ENCODE data around the gene DBNDD2. TPM values are rescaled to one million over a fixed set of nuclear protein-coding genes. Genes with fewer than 3 reads are reported as not detected.

Gene DBNDD2
- polyA plus RNA-seq (2012; ENCODE audit: insufficient read length, low read depth), result 3.4 TPM

- no peak for TF ChIP-seq TAF1 (IDR thresholded peaks at IDR 0.05; ENCODE audit: borderline replicate concordance, insufficient read depth, low read length)
- no peak for TF ChIP-seq SIN3A (IDR thresholded peaks at IDR 0.05; ENCODE audit: borderline replicate concordance, insufficient read depth, low read length)
- no peak for TF ChIP-seq FOXP2 (optimal IDR thresholded peaks at IDR 0.05; ENCODE audit: borderline replicate concordance, extremely low read depth, extremely low read length, insufficient read depth)
- no peak for TF ChIP-seq POLR2AphosphoS5 (IDR thresholded peaks at IDR 0.05; ENCODE audit: low read depth, low read length)
- no peak for TF ChIP-seq REST (IDR thresholded peaks at IDR 0.05; ENCODE audit: insufficient read depth in 1 of 2, low read depth in 2 of 2, low read length in 2 of 2)
Measured at GRCh38 chr20:45407783-45408645, at the start of gene DBNDD2. DBNDD2 (plus strand) TSS chr20:45408289; CDS start chr20:45408468, 179 bp downstream.

GRCh38 chr20:45359069-45359405 is 49.1 kb upstream of the DBNDD2 start:
- TF ChIP-seq SIN3A (IDR thresholded peaks at IDR 0.05; ENCODE audit: borderline replicate concordance, insufficient read depth, low read length) (no peak), TAF1 (IDR thresholded peaks at IDR 0.05; ENCODE audit: borderline replicate concordance, insufficient read depth, low read length) (no peak), POLR2AphosphoS5 (IDR thresholded peaks at IDR 0.05; ENCODE audit: low read depth, low read length) (no peak), FOXP2 (optimal IDR thresholded peaks at IDR 0.05; ENCODE audit: borderline replicate concordance, extremely low read depth, extremely low read length, insufficient read depth) (no peak), REST (IDR thresholded peaks at IDR 0.05; ENCODE audit: insufficient read depth in 1 of 2, low read depth in 2 of 2, low read length in 2 of 2) (no peak)

GRCh38 chr20:45359406-45360148 is 48.5 kb upstream of the DBNDD2 start:
- no peak for TF ChIP-seq SIN3A (IDR thresholded peaks at IDR 0.05; ENCODE audit: borderline replicate concordance, insufficient read depth, low read length)
- no peak for TF ChIP-seq TAF1 (IDR thresholded peaks at IDR 0.05; ENCODE audit: borderline replicate concordance, insufficient read depth, low read length)
- no peak for TF ChIP-seq FOXP2 (optimal IDR thresholded peaks at IDR 0.05; ENCODE audit: borderline replicate concordance, extremely low read depth, extremely low read length, insufficient read depth)
- TF ChIP-seq REST (IDR thresholded peaks at IDR 0.05; ENCODE audit: insufficient read depth in 1 of 2, low read depth in 2 of 2, low read length in 2 of 2), result no peak
- TF ChIP-seq POLR2AphosphoS5 (IDR thresholded peaks at IDR 0.05; ENCODE audit: low read depth, low read length), result no peak

GRCh38 chr20:45361793-45362192 is 46.3 kb upstream of the DBNDD2 start:
- TF ChIP-seq POLR2AphosphoS5 (IDR thresholded peaks at IDR 0.05; ENCODE audit: low read depth, low read length) (no peak), SIN3A (IDR thresholded peaks at IDR 0.05; ENCODE audit: borderline replicate concordance, insufficient read depth, low read length) (no peak)

GRCh38 chr20:45362804-45363610 is 45.1 kb upstream of the DBNDD2 start, which contains the start of gene SYS1:
SYS1 (plus strand) TSS chr20:45363156; CDS start chr20:45363532, 376 bp downstream.
- peak; percentile 98 for TF ChIP-seq SIN3A (IDR thresholded peaks at IDR 0.05; ENCODE audit: borderline replicate concordance, insufficient read depth, low read length)
- TF ChIP-seq FOXP2 (optimal IDR thresholded peaks at IDR 0.05; ENCODE audit: borderline replicate concordance, extremely low read depth, extremely low read length, insufficient read depth), result peak; percentile 9
- TF ChIP-seq POLR2AphosphoS5 (IDR thresholded peaks at IDR 0.05; ENCODE audit: low read depth, low read length), result peak; percentile 96
- peak; percentile 53; the same call in 1 of the 2 replicates for TF ChIP-seq TAF1 (IDR thresholded peaks at IDR 0.05; ENCODE audit: borderline replicate concordance, insufficient read depth, low read length)
- 0 out of 4 replicates have a peak, but pooled peaks of 1 of the 2 experiments have one; percentile 8 for TF ChIP-seq REST (IDR thresholded peaks at IDR 0.05; ENCODE audit: insufficient read depth in 1 of 2, low read depth in 2 of 2, low read length in 2 of 2)
